ENCODE results near the gene SIRPB1.

SIRPB1 gene

GRCh38 chr20:1619861-1620444 lies at the start of gene SIRPB1:
Gene SIRPB1 (minus strand): TSS chr20:1620009. CDS start chr20:1619944, 65 bp downstream.
- Mint-ChIP-seq H3K36me3 (no peaks in the 10 kb centered on the region), H3K27ac (no peak within 1 kb of the TSS), H3K4me1 (peaks cover 50% of the 10 kb centered on the region), H3K4me3 (no peak within 1 kb of the TSS), H3K9me3 (peaks cover 3% of the 10 kb centered on the region)
- no peak for DNase-seq (ENCODE audit: low spot score in 2 of 2)
- peak; percentile 68 for ATAC-seq

- ATAC-seq (no peak), DNase-seq (ENCODE audit: low spot score in 2 of 2) (no peak)
- Mint-ChIP-seq H3K27ac (peak overlapping the region; percentile 44), H3K4me1 (peaks cover 76% of the 10 kb centered on the region), H3K9me3 (no peaks in the 10 kb centered on the region), H3K4me3 (no peak overlapping the region), H3K36me3 (no peaks in the 10 kb centered on the region)
Measured at GRCh38 chr20:1669304-1669703, 49.5 kb upstream of the SIRPB1 start.

GRCh38 chr20:1667502-1668085 lies 47.8 kb upstream of the SIRPB1 start:
- peaks cover 76% of the 10 kb centered on the region for H3K4me1 Mint-ChIP-seq
- H3K36me3 Mint-ChIP-seq: no peaks in the 10 kb centered on the region
- H3K4me3 Mint-ChIP-seq: peak overlapping the region; percentile 29
- peak; percentile 52 for ATAC-seq
- H3K9me3 Mint-ChIP-seq: no peaks in the 10 kb centered on the region
- no peak for DNase-seq (ENCODE audit: low spot score in 2 of 2)
- no peak overlapping the region for H3K27ac Mint-ChIP-seq

GRCh38 chr20:1666802-1667201 lies 47.0 kb upstream of the SIRPB1 start:
- no peak for ATAC-seq
- Mint-ChIP-seq H3K4me1 (peaks cover 76% of the 10 kb centered on the region), H3K27ac (no peak overlapping the region), H3K36me3 (no peaks in the 10 kb centered on the region), H3K9me3 (no peaks in the 10 kb centered on the region), H3K4me3 (no peak overlapping the region)
- no peak for DNase-seq (ENCODE audit: low spot score in 2 of 2)

- Mint-ChIP-seq H3K4me1 (peaks cover 77% of the 10 kb centered on the region), H3K9me3 (no peaks in the 10 kb centered on the region), H3K4me3 (peak overlapping the region; percentile 72), H3K27ac (peak overlapping the region; percentile 85), H3K36me3 (no peaks in the 10 kb centered on the region)
- DNase-seq (ENCODE audit: low spot score in 2 of 2) (no peak), ATAC-seq (no peak)
Measured at GRCh38 chr20:1665345-1665744, 45.5 kb upstream of the SIRPB1 start.

- peak overlapping the region; percentile 85 for H3K27ac Mint-ChIP-seq
- H3K4me3 Mint-ChIP-seq: peak overlapping the region; percentile 72
- H3K4me1 Mint-ChIP-seq: peaks cover 82% of the 10 kb centered on the region
- peak; percentile 81 for ATAC-seq
- no peaks in the 10 kb centered on the region for H3K9me3 Mint-ChIP-seq
- peak; percentile 24 to 69 for DNase-seq (ENCODE audit: low spot score in 2 of 2)
- H3K36me3 Mint-ChIP-seq: no peaks in the 10 kb centered on the region
Measured at GRCh38 chr20:1664911-1665310, 45.1 kb upstream of the SIRPB1 start.

GRCh38 chr20:1663917-1664316 lies 44.1 kb upstream of the SIRPB1 start:
- Mint-ChIP-seq H3K4me3 (peak overlapping the region; percentile 72), H3K36me3 (no peaks in the 10 kb centered on the region), H3K9me3 (no peaks in the 10 kb centered on the region), H3K27ac (peak overlapping the region; percentile 85), H3K4me1 (peaks cover 85% of the 10 kb centered on the region)
- DNase-seq (ENCODE audit: low spot score in 2 of 2): no peak
- peak; percentile 65 for ATAC-seq

GRCh38 chr20:1661542-1662299 lies 41.9 kb upstream of the SIRPB1 start:
- DNase-seq (ENCODE audit: low spot score in 2 of 2) (no peak), ATAC-seq (peak; percentile 41)
- Mint-ChIP-seq H3K27ac (peak overlapping the region; percentile 80), H3K9me3 (no peaks in the 10 kb centered on the region), H3K4me3 (peak overlapping the region; percentile 45), H3K36me3 (no peaks in the 10 kb centered on the region), H3K4me1 (peaks cover 93% of the 10 kb centered on the region)

GRCh38 chr20:1660246-1660645 lies 40.4 kb upstream of the SIRPB1 start:
- H3K4me3 Mint-ChIP-seq: peak overlapping the region; percentile 13

GRCh38 chr20:1657556-1658334 lies 37.9 kb upstream of the SIRPB1 start, which contains the start of gene SIRPG:
Gene SIRPG (minus strand): TSS chr20:1657779. CDS start chr20:1657714, 65 bp downstream.
- DNase-seq (ENCODE audit: low spot score in 2 of 2) (no peak), ATAC-seq (peak; percentile 70)
- Mint-ChIP-seq H3K9me3 (no peaks in the 10 kb centered on the region), H3K27ac (peak within 1 kb of the TSS; percentile 94), H3K36me3 (peaks cover 10% of the 10 kb centered on the region), H3K4me3 (peak within 1 kb of the TSS; percentile 77), H3K4me1 (peaks cover 94% of the 10 kb centered on the region)

More at GRCh38 chr20:1660246-1660645, 40.4 kb upstream of the SIRPB1 start:
- H3K9me3 Mint-ChIP-seq: no peaks in the 10 kb centered on the region
- H3K36me3 Mint-ChIP-seq: no peaks in the 10 kb centered on the region
- peak overlapping the region; percentile 80 for H3K27ac Mint-ChIP-seq
- DNase-seq (ENCODE audit: low spot score in 2 of 2) (no peak), ATAC-seq (no peak)
- H3K4me1 Mint-ChIP-seq: peaks cover 96% of the 10 kb centered on the region

GRCh38 chr20:1656844-1657243 lies 37.0 kb upstream of the SIRPB1 start:
- DNase-seq (ENCODE audit: low spot score in 2 of 2): no peak
- Mint-ChIP-seq H3K4me1 (peaks cover 91% of the 10 kb centered on the region), H3K9me3 (no peaks in the 10 kb centered on the region), H3K4me3 (peak overlapping the region; percentile 77), H3K27ac (peak overlapping the region; percentile 94), H3K36me3 (peaks cover 10% of the 10 kb centered on the region)
- ATAC-seq: no peak

- DNase-seq (ENCODE audit: low spot score in 2 of 2): no peak
- Mint-ChIP-seq H3K27ac (no peak overlapping the region), H3K36me3 (peaks cover 10% of the 10 kb centered on the region)
Measured at GRCh38 chr20:1654996-1655395, 35.2 kb upstream of the SIRPB1 start.

GRCh38 chr20:1652960-1653359 lies 33.2 kb upstream of the SIRPB1 start:
- H3K36me3 Mint-ChIP-seq: peaks cover 14% of the 10 kb centered on the region
- DNase-seq (ENCODE audit: low spot score in 2 of 2): no peak
- peak overlapping the region; percentile 33 for H3K4me3 Mint-ChIP-seq
- peaks cover 70% of the 10 kb centered on the region for H3K4me1 Mint-ChIP-seq
- H3K9me3 Mint-ChIP-seq: no peaks in the 10 kb centered on the region
- peak; percentile 64 for ATAC-seq
- H3K27ac Mint-ChIP-seq: peak overlapping the region; percentile 32

More at GRCh38 chr20:1654996-1655395, 35.2 kb upstream of the SIRPB1 start:
- Mint-ChIP-seq H3K4me1 (peaks cover 90% of the 10 kb centered on the region), H3K9me3 (no peaks in the 10 kb centered on the region), H3K4me3 (peak overlapping the region; percentile 49)
- no peak for ATAC-seq

- Mint-ChIP-seq H3K4me1 (peaks cover 61% of the 10 kb centered on the region), H3K4me3 (no peak overlapping the region), H3K36me3 (peaks cover 15% of the 10 kb centered on the region), H3K27ac (no peak overlapping the region), H3K9me3 (no peaks in the 10 kb centered on the region)
- DNase-seq (ENCODE audit: low spot score in 2 of 2) (no peak), ATAC-seq (no peak)
Measured at GRCh38 chr20:1652104-1652503, 32.3 kb upstream of the SIRPB1 start.

Measured in stimulated activated effector memory CD8-positive, alpha-beta T cell treated with anti-CD3 and anti-CD28 coated beads, Interleukin-12 subunit alpha, Interleukin-12 subunit beta, amount 100 ng/mL, for 72 hours (primary cell).